SK-N-SH (cell line): ENCODE results near the gene CLEC2A. TPM values are rescaled to one million over a fixed set of nuclear protein-coding genes. Genes with fewer than 3 reads are reported as not detected.
"Not testable (repeated sequence)": the region's sequence is repeated elsewhere in the genome, so short reads cannot be mapped to it uniquely, and the experiment has no call there.

Experiments used
- CTCF ChIA-PET: fragments of 300-600, 350-600 bp; formaldehyde crosslinking; extraction: SDS; loops from one replicate; lab custom pipeline; 2021; lab: Yijun Ruan, JAX
- POLR2A ChIA-PET: fragments of 350-600 bp; sonication (Branson Sonifier 250); formaldehyde crosslinking; extraction: SDS; loops from one replicate; lab custom pipeline; 2020; ENCODE audit warnings: antibody characterized with exemption, inconsistent platforms; lab: Yijun Ruan, JAX
- DNase-seq: peaks from one replicate; pipeline ENCODE4 v3.0.0; 2012
- H2AFZ ChIP-seq: fragments of 200-600 bp; sonication (generic); 2 replicates; pipeline ENCODE4 v1.8.1; 2016; ENCODE audit warnings: antibody characterized with exemption, mild to moderate bottlenecking, low read depth
- H3F3A ChIP-seq: fragments of 200-600 bp; sonication (generic); replicated peaks from 2 replicates; pipeline ENCODE3; 2016; ENCODE audit warnings: antibody characterized with exemption, mild to moderate bottlenecking; ENCODE audit not compliant: insufficient read depth
- H3K27ac ChIP-seq, 2 experiments: fragments of 200-500 bp in 1 of 2; fragments of 200-600 bp in 1 of 2; sonication (Bioruptor generic) in 1 of 2; sonication (generic), shearing (Covaris generic) in 1 of 2; 2 replicates each; pipeline versions ENCODE4 v1.5.1 to v1.6.1; 2014 to 2016; ENCODE audit warnings: low read depth in 2 of 2, inconsistent platforms in 1 of 2, low read length in 1 of 2, mild to moderate bottlenecking in 1 of 2, mixed read lengths in 1 of 2
- H3K27me3 ChIP-seq: fragments of 200-600 bp; sonication (generic), shearing (Covaris generic); 2 replicates; pipeline ENCODE4 v1.6.1; 2016; ENCODE audit warnings: mixed run types; ENCODE audit not compliant: insufficient read depth
- H3K36me3 ChIP-seq, 2 experiments: fragments of 200-500 bp in 1 of 2; fragments of 200-600 bp in 1 of 2; sonication (Bioruptor generic) in 1 of 2; sonication (generic) in 1 of 2; replicated peaks in 1 of 2; 2 replicates each; pipeline versions ENCODE3 to v1.5.1; 2014 to 2016; ENCODE audit warnings: low read length in 1 of 2, mild to moderate bottlenecking in 1 of 2; ENCODE audit not compliant: insufficient read depth in 2 of 2, control insufficient read depth in 1 of 2
- H3K4me1 ChIP-seq, 2 experiments: fragments of 200-500 bp in 1 of 2; fragments of 200-600 bp in 1 of 2; sonication (Bioruptor generic) in 1 of 2; sonication (generic), shearing (Covaris generic) in 1 of 2; 2 replicates each; pipeline versions ENCODE4 v1.5.1 to v1.6.1; 2014 to 2016; ENCODE audit warnings: low read depth in 1 of 2, low read length in 1 of 2, mixed run types in 1 of 2; ENCODE audit not compliant: insufficient read depth in 2 of 2, control insufficient read depth in 1 of 2
- H3K4me2 ChIP-seq: fragments of 200-600 bp; sonication (generic), shearing (Covaris generic); 2 replicates; pipeline ENCODE4 v1.6.1; 2017; ENCODE audit warnings: mixed run types
- H3K4me3 ChIP-seq, 2 experiments: fragments of 200-500 bp in 1 of 2; fragments of 200-600 bp in 1 of 2; sonication (Bioruptor generic) in 1 of 2; sonication (generic), shearing (Covaris generic) in 1 of 2; 2 replicates each; pipeline versions ENCODE4 v1.5.1 to v1.8.1; 2014 to 2016; ENCODE audit warnings: low read depth in 2 of 2, inconsistent platforms in 1 of 2, low read length in 1 of 2, mild to moderate bottlenecking in 1 of 2, mixed read lengths in 1 of 2, moderate library complexity in 1 of 2
- H3K79me2 ChIP-seq: fragments of 200-600 bp; sonication (generic); 2 replicates; pipeline ENCODE4 v1.8.1; 2017; ENCODE audit warnings: mild to moderate bottlenecking; ENCODE audit not compliant: insufficient read depth
- H3K9ac ChIP-seq: fragments of 200-600 bp; sonication (generic); 2 replicates; pipeline ENCODE4 v1.6.1; 2017; ENCODE audit warnings: mixed run types
- H3K9me2 ChIP-seq: fragments of 200-600 bp; sonication (generic); 2 replicates; pipeline ENCODE4 v1.6.1; 2017; ENCODE audit warnings: mixed run types
- H3K9me3 ChIP-seq: fragments of 200-600 bp; sonication (generic); 2 replicates; pipeline ENCODE4 v1.6.1; 2017; ENCODE audit warnings: mixed run types, mild to moderate bottlenecking, moderate library complexity
- H4K20me1 ChIP-seq: fragments of 200-600 bp; sonication (generic); 2 replicates; pipeline ENCODE4 v1.6.1; 2017; ENCODE audit warnings: mild to moderate bottlenecking, mixed run types; ENCODE audit not compliant: insufficient read depth
- FOXJ3 ChIP-seq: sonication (generic); formaldehyde crosslinking; IDR thresholded peaks from 2 replicates; pipeline ENCODE4 v1.5.1; 2020; ENCODE audit warnings: mild to moderate bottlenecking, missing genetic modification reagents
- FOXM1 ChIP-seq: IDR thresholded peaks from 2 replicates; pipeline ENCODE4 v1.4.0; 2012; ENCODE audit warnings: low read depth, mild to moderate bottlenecking
- JUND ChIP-seq: IDR thresholded peaks from 2 replicates; pipeline ENCODE4 v1.4.0; 2012
- MEF2A ChIP-seq: IDR thresholded peaks from 2 replicates; pipeline ENCODE4 v1.4.0; 2012; ENCODE audit warnings: low read depth, borderline replicate concordance
- NRF1 ChIP-seq: IDR thresholded peaks from 2 replicates; pipeline ENCODE4 v1.6.1; 2012; ENCODE audit warnings: low read depth, mild to moderate bottlenecking, low read length
- POLR2AphosphoS5 ChIP-seq: IDR thresholded peaks from 2 replicates; pipeline ENCODE4 v1.6.1; 2012; ENCODE audit warnings: low read depth, low read length
- RXRA ChIP-seq: IDR thresholded peaks from 2 replicates; pipeline ENCODE4 v1.4.0; 2012; ENCODE audit warnings: low read depth, mild to moderate bottlenecking, borderline replicate concordance
- TAF1 ChIP-seq: IDR thresholded peaks from 2 replicates; pipeline ENCODE4 v1.6.1; 2012; ENCODE audit warnings: low read depth, mild to moderate bottlenecking, low read length, moderate library complexity, borderline replicate concordance
- WGBS: methylation state at CpG from one replicate; pipeline ENCODE4 v1.1.6; 2017; ENCODE audit warnings: low lambda C conversion rate; 5-methylcytosine and 5-hydroxymethylcytosine counted together
- polyA plus RNA-seq, 3 experiments: library from polyadenylated mRNA; depleted of rRNA; stranded (reverse); fragments of >200 nt; gene quantifications; 2 replicates each; pipeline ENCODE4 v1.2.3, GENCODE V29; 2012
- TF ChIP-seq, protein P1 (sequence below): IDR thresholded peaks from 2 replicates; pipeline ENCODE4 v1.6.1; 2012; ENCODE audit warnings: mild to moderate bottlenecking, low read depth, low read length, moderate library complexity
- TF ChIP-seq, protein P2 (sequence below): fragments of 150-350 bp; IDR thresholded peaks from 2 replicates; pipeline ENCODE4 v1.6.1; 2017; ENCODE audit warnings: antibody characterized with exemption, low read length, low read depth, borderline replicate concordance

The CLEC2A gene
- polyA plus RNA-seq, 1 of the 3 experiments (the other 2 are of a cell fraction), result not detected

DNA sequence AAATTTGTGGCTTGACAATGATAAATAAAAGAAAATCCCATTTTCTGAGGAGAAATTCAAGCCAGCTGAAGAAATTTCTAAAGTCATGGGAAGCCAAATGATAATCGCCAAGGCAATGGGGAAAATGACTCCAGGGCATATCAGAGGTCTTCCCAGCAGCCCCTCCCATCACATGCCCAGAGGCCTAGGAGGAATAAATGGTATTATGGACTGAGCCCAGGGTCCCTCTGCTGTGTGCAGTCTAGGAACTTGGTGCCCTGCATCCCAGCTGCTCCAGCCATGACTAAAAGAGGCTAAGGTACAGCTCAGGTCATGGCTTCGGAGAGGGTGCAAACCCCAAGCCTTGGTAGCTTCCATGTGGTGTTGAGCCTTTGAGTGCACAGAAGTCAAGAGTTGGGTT lies 43.4 kb upstream of the CLEC2A start (continued):
- TF ChIP-seq, protein P1, sequence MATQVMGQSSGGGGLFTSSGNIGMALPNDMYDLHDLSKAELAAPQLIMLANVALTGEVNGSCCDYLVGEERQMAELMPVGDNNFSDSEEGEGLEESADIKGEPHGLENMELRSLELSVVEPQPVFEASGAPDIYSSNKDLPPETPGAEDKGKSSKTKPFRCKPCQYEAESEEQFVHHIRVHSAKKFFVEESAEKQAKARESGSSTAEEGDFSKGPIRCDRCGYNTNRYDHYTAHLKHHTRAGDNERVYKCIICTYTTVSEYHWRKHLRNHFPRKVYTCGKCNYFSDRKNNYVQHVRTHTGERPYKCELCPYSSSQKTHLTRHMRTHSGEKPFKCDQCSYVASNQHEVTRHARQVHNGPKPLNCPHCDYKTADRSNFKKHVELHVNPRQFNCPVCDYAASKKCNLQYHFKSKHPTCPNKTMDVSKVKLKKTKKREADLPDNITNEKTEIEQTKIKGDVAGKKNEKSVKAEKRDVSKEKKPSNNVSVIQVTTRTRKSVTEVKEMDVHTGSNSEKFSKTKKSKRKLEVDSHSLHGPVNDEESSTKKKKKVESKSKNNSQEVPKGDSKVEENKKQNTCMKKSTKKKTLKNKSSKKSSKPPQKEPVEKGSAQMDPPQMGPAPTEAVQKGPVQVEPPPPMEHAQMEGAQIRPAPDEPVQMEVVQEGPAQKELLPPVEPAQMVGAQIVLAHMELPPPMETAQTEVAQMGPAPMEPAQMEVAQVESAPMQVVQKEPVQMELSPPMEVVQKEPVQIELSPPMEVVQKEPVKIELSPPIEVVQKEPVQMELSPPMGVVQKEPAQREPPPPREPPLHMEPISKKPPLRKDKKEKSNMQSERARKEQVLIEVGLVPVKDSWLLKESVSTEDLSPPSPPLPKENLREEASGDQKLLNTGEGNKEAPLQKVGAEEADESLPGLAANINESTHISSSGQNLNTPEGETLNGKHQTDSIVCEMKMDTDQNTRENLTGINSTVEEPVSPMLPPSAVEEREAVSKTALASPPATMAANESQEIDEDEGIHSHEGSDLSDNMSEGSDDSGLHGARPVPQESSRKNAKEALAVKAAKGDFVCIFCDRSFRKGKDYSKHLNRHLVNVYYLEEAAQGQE, result no peak
- TF ChIP-seq JUND, result no peak

DNA sequence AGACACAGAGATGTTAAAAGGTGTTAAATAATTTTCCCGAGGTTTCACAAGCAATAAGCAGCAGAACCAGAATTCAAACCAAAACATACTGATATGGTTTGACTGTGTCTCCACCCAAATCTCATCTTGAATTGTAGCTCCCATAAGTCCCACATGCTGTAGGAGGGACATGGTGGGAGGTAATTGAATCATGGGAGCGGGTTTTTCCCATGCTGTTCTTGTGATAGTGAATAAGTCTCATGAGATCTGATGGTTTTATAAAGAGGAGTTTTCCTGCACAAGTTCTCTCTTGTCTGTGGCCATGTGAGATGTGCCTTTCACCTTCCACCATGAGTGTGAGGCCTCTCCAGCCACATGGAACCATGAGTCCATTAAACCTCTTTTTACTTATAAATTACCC lies 42.6 kb upstream of the CLEC2A start:
- H3F3A ChIP-seq, H3K79me2 ChIP-seq, POLR2A ChIA-PET, H3K9me3 ChIP-seq, H3K27ac ChIP-seq, H3K9me2 ChIP-seq, H3K4me3 ChIP-seq, H2AFZ ChIP-seq, H3K27me3 ChIP-seq, H3K9ac ChIP-seq, DNase-seq, H3K36me3 ChIP-seq, CTCF ChIA-PET, H3K4me1 ChIP-seq, H3K4me2 ChIP-seq, H4K20me1 ChIP-seq: not testable (repeated sequence)
- WGBS, result 1% methylated on average over 2 of the region's 2 CpGs

DNA sequence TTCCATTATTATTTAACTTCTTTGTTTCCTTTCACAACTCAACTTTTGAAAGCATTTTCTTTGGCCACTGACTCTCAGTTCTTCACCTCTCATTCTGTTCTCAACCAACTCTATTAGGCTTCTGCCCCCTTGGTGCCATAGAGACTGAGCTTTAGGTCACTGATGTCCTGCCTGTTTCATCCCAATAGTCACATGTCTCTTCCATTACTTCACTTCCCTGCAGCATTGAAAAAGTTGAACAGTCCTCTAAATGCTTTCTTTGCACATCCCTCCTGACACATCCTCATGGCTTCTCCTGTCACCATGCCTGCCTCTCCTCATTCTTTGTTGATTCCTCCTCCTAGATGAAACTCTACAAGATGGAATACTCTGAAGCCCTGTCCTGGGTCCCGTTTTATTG lies 41.8 kb upstream of the CLEC2A start:
- H3F3A ChIP-seq, result no peaks in the 10 kb centered on the region
- no peak overlapping the region for H3K4me2 ChIP-seq
- no peak for DNase-seq
- H4K20me1 ChIP-seq, result no peaks in the 10 kb centered on the region
- no peaks in the 10 kb centered on the region for H3K4me1 ChIP-seq
- no peaks in the 10 kb centered on the region for H3K36me3 ChIP-seq
- H3K4me3 ChIP-seq, result no peak overlapping the region
- ChIA-PET POLR2A (no interaction called here), CTCF (no interaction called here)
- H3K9me3 ChIP-seq, result no peaks in the 10 kb centered on the region
- H3K27ac ChIP-seq, result no peak overlapping the region
- TF ChIP-seq POLR2AphosphoS5 (no peak), TAF1 (no peak), RXRA (no peak), FOXM1 (no peak), FOXJ3 (CRISPR knock-in tag) (no peak), MEF2A (no peak), NRF1 (no peak)
- TF ChIP-seq, protein P2, sequence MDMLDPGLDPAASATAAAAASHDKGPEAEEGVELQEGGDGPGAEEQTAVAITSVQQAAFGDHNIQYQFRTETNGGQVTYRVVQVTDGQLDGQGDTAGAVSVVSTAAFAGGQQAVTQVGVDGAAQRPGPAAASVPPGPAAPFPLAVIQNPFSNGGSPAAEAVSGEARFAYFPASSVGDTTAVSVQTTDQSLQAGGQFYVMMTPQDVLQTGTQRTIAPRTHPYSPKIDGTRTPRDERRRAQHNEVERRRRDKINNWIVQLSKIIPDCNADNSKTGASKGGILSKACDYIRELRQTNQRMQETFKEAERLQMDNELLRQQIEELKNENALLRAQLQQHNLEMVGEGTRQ, result no peak
- H3K9ac ChIP-seq, result no peak overlapping the region
- H3K27me3 ChIP-seq, result no peaks in the 10 kb centered on the region
- 0% methylated on average over 1 of the region's 1 CpG for WGBS
- H3K9me2 ChIP-seq, result no peaks in the 10 kb centered on the region
- H3K79me2 ChIP-seq, result no peaks in the 10 kb centered on the region
- H2AFZ ChIP-seq, result no peak overlapping the region
